IMR-90 (cell line): ENCODE results near the gene RBM28. TPM values are rescaled to one million over a fixed set of nuclear protein-coding genes. Genes with fewer than 3 reads are reported as not detected.

Source experiments
- ATAC-seq: fragments of 200-7000 bp; cut with Tn5 transposase; 2 replicates; pipeline ENCODE4 v1.9.1; 2020; ENCODE audit warnings: low read depth, mild to moderate bottlenecking, moderate library complexity
- BruUV-seq: library from RNA; stranded (reverse); fragments of 400-500 nt; replicated peaks from 2 replicates; lab custom pipeline; 2021; lab: Mats Ljungman, UMichigan
- CTCF ChIA-PET: fragments of 300-600 bp; formaldehyde crosslinking; extraction: SDS; loops from one replicate; lab custom pipeline; 2021; ENCODE audit warnings: antibody characterized with exemption; lab: Yijun Ruan, JAX
- POLR2A ChIA-PET: fragments of 300-600 bp; sonication (Branson Sonifier 250); formaldehyde crosslinking; loops from one replicate; lab custom pipeline; 2022; ENCODE audit warnings: antibody characterized with exemption; ENCODE audit not compliant: unreplicated experiment; lab: Charles Lee
- DNase-seq: peaks from one replicate; pipeline ENCODE4 v3.0.0; 2013
- H2AFZ ChIP-seq: replicated peaks from 2 replicates; pipeline ENCODE3; 2013; ENCODE audit warnings: low read length, mild to moderate bottlenecking; ENCODE audit not compliant: poor library complexity
- H2AK5ac ChIP-seq: 2 replicates; pipeline ENCODE4 v1.6.1; 2013; ENCODE audit warnings: low read depth, low read length, inconsistent platforms
- H2AK9ac ChIP-seq: replicated peaks from 2 replicates; pipeline ENCODE3; 2013; ENCODE audit warnings: mild to moderate bottlenecking, low read depth, low read length, moderate library complexity; ENCODE audit not compliant: poor library complexity
- H2BK120ac ChIP-seq: 2 replicates; pipeline ENCODE4 v1.6.1; 2013; ENCODE audit warnings: low read depth, low read length, inconsistent platforms
- H2BK15ac ChIP-seq: 3 replicates; pipeline ENCODE4 v1.6.1; 2013; ENCODE audit warnings: low read depth, low read length, inconsistent platforms
- H2BK20ac ChIP-seq: 2 replicates; pipeline ENCODE4 v1.6.1; 2013; ENCODE audit warnings: low read depth, mild to moderate bottlenecking, inconsistent platforms, low read length, moderate library complexity
- H2BK5ac ChIP-seq: 2 replicates; pipeline ENCODE4 v1.6.1; 2013; ENCODE audit warnings: mild to moderate bottlenecking, low read depth, low read length, inconsistent platforms; ENCODE audit not compliant: poor library complexity, severe bottlenecking
- H3K14ac ChIP-seq: replicated peaks from 2 replicates; pipeline ENCODE4 v1.6.1; 2013; ENCODE audit warnings: low read depth, low read length, inconsistent platforms
- H3K18ac ChIP-seq: 2 replicates; pipeline ENCODE4 v1.6.1; 2013; ENCODE audit warnings: low read depth, low read length, control low read depth
- H3K23ac ChIP-seq: 2 replicates; pipeline ENCODE4 v1.6.1; 2013; ENCODE audit warnings: low read depth, low read length, inconsistent platforms
- H3K27ac ChIP-seq: 2 replicates; pipeline ENCODE4 v1.5.1; 2013; ENCODE audit warnings: mild to moderate bottlenecking, control low read depth, low read length; ENCODE audit not compliant: insufficient read depth
- H3K27me3 ChIP-seq: 2 replicates; pipeline ENCODE4 v1.6.1; 2013; ENCODE audit warnings: low read length; ENCODE audit not compliant: control insufficient read depth, insufficient read depth
- H3K36me3 ChIP-seq: 2 replicates; pipeline ENCODE4 v1.6.1; 2013; ENCODE audit warnings: low read length, mixed read lengths; ENCODE audit not compliant: control insufficient read depth, insufficient read depth
- H3K4ac ChIP-seq: 2 replicates; pipeline ENCODE4 v1.6.1; 2013; ENCODE audit warnings: low read depth, low read length, inconsistent platforms
- H3K4me1 ChIP-seq: 2 replicates; pipeline ENCODE4 v1.6.1; 2013; ENCODE audit warnings: low read length, mixed read lengths; ENCODE audit not compliant: control insufficient read depth, insufficient read depth
- H3K4me2 ChIP-seq: 2 replicates; pipeline ENCODE4 v1.6.1; 2013; ENCODE audit warnings: low read depth, mild to moderate bottlenecking, control low read depth, low read length, moderate library complexity
- H3K4me3 ChIP-seq: 2 replicates; pipeline ENCODE4 v1.5.1; 2013; ENCODE audit warnings: low read depth, mild to moderate bottlenecking, control low read depth, low read length, moderate library complexity; ENCODE audit not compliant: insufficient read depth
- H3K56ac ChIP-seq: 2 replicates; pipeline ENCODE4 v1.6.1; 2013; ENCODE audit warnings: low read length, inconsistent platforms; ENCODE audit not compliant: insufficient read depth; ENCODE audit errors: extremely low read depth
- H3K79me1 ChIP-seq, 2 experiments: 2 replicates each; pipeline ENCODE4 v1.6.1; 2013; ENCODE audit warnings: low read length in 2 of 2, inconsistent platforms in 1 of 2, low read depth in 1 of 2
- H3K9ac ChIP-seq: 2 replicates; pipeline ENCODE4 v1.6.1; 2013; ENCODE audit warnings: low read depth, low read length, control low read depth
- H3K9me1 ChIP-seq: 2 replicates; pipeline ENCODE4 v1.6.1; 2013; ENCODE audit warnings: low read length, inconsistent platforms; ENCODE audit not compliant: insufficient read depth
- H3K9me3 ChIP-seq: 2 replicates; pipeline ENCODE4 v1.6.1; 2013; ENCODE audit warnings: low read length; ENCODE audit not compliant: control insufficient read depth, insufficient read depth
- H4K20me1 ChIP-seq: 2 replicates; pipeline ENCODE4 v1.6.1; 2013; ENCODE audit warnings: low read length, inconsistent platforms; ENCODE audit not compliant: insufficient read depth
- H4K5ac ChIP-seq: 2 replicates; pipeline ENCODE4 v1.6.1; 2013; ENCODE audit warnings: mild to moderate bottlenecking, low read depth, low read length, control low read depth
- H4K8ac ChIP-seq, 2 experiments: 2 replicates each; pipeline ENCODE4 v1.6.1; 2013; ENCODE audit warnings: low read depth in 2 of 2, low read length in 2 of 2, control low read depth in 1 of 2, inconsistent platforms in 1 of 2
- H4K91ac ChIP-seq: 2 replicates; pipeline ENCODE4 v1.6.1; 2013; ENCODE audit warnings: low read depth, low read length, inconsistent platforms; ENCODE audit not compliant: insufficient read depth
- CHD1 ChIP-seq: IDR thresholded peaks from 2 replicates; pipeline ENCODE4 v1.6.1; 2012; ENCODE audit warnings: low read depth, low read length, improper control_type of control experiment
- MAFK ChIP-seq: IDR thresholded peaks from 2 replicates; pipeline ENCODE4 v1.6.1; 2012; ENCODE audit warnings: low read depth, low read length, improper control_type of control experiment
- MXI1 ChIP-seq: IDR thresholded peaks from 2 replicates; pipeline ENCODE4 v1.6.1; 2012; ENCODE audit warnings: low read depth, mild to moderate bottlenecking, low read length, moderate library complexity, borderline replicate concordance
- POLR2A ChIP-seq: IDR thresholded peaks from 2 replicates; pipeline ENCODE4 v1.6.1; 2012; ENCODE audit warnings: mild to moderate bottlenecking, low read depth, low read length
- RCOR1 ChIP-seq: IDR thresholded peaks from 2 replicates; pipeline ENCODE4 v1.6.1; 2012; ENCODE audit warnings: mild to moderate bottlenecking, low read length, improper control_type of control experiment; ENCODE audit not compliant: insufficient replicate concordance
- SMC3 ChIP-seq: fragments of 150-350 bp; IDR thresholded peaks from 2 replicates; pipeline ENCODE4 v1.6.1; 2016; ENCODE audit warnings: low read depth, mild to moderate bottlenecking, antibody characterized with exemption, low read length, moderate library complexity
- WGBS, 2 experiments: methylation state at CpG; one replicate each; pipeline versions ENCODE4 v1.1.5 to v1.1.7; 2013; ENCODE audit warnings: missing lambda C conversion rate in 2 of 2; ENCODE audit not compliant: insufficient read length in 1 of 2; ENCODE audit errors: extremely low coverage in 2 of 2; 5-methylcytosine and 5-hydroxymethylcytosine counted together
- dilution Hi-C: fragments of 300-500 bp; cut with HindIII; formaldehyde crosslinking; loops from one replicate; pipeline ENCODE4 v1.14.3; 2018; ENCODE audit warnings: low sequenced_read_pairs; ENCODE audit not compliant: unreplicated experiment
- in situ Hi-C: fragments of 300-500 bp; cut with MboI; formaldehyde crosslinking; loops from 3 replicates; pipeline ENCODE4 v1.14.3; 2019; ENCODE audit warnings: low sequenced_read_pairs, inconsistent platforms, mixed read lengths
- intact Hi-C: fragments of 100-400 bp; cut with micrococcal nuclease; formaldehyde crosslinking; loops from 2 replicates; pipeline ENCODE4 v1.10.0; 2022
- polyA plus RNA-seq, 3 experiments: library from polyadenylated mRNA; depleted of rRNA; stranded (reverse); fragments of >200 nt; gene quantifications; 2 replicates each; pipeline ENCODE4 v1.2.3, GENCODE V29; 2012; ENCODE audit warnings: low replicate concordance in 1 of 3
- total RNA-seq: library from RNA; depleted of rRNA; stranded (reverse); fragments of >200 nt; gene quantifications from 2 replicates; pipeline ENCODE4 v1.2.3, GENCODE V29; 2012
- TF ChIP-seq, protein P1 (sequence below): fragments of 150-350 bp; IDR thresholded peaks from 2 replicates; pipeline ENCODE4 v1.6.1; 2017; ENCODE audit warnings: mild to moderate bottlenecking, antibody characterized with exemption, low read length, low read depth
- TF ChIP-seq, protein P2 (sequence below): fragments of 150-350 bp; IDR thresholded peaks from 2 replicates; pipeline ENCODE4 v1.6.1; 2016; ENCODE audit warnings: low read depth, mild to moderate bottlenecking, low read length, moderate library complexity, borderline replicate concordance
- TF ChIP-seq, protein P3 (sequence below): conservative IDR thresholded peaks from 2 replicates; pipeline ENCODE4 v1.5.1; 2012; ENCODE audit warnings: mild to moderate bottlenecking, low read depth, low read length, improper control_type of control experiment

RBM28 gene
- total and polyA plus RNA-seq, 2 of the 4 experiments (the other 2 are of a cell fraction) = 12.4 to 20.4 TPM

DNA sequence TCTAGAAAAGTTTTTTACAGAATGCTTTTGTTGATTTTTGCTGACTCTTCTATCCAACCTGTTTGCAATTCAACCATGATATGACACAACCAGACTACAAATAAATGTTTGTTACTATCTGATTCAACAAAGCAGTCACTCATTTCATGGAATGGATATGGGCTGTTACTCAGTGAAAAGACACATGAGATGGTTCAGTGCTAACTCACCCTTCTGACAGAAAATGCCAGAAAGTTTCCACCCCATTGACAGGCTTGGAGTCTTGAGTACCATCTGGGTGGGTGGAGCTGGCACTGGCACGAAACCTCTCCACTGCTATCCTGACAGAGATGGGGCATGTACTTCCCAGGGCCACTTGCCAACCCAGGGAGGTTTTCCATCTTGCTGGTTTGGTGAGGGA lies 39.5 kb downstream of the RBM28 start:
- no peak overlapping the region for H2BK120ac ChIP-seq
- no peaks in the 10 kb centered on the region for H3K9me3 ChIP-seq
- H2BK5ac ChIP-seq = no peak overlapping the region
- DNase-seq (no peak), ATAC-seq (no peak)
- TF ChIP-seq MXI1 (no peak), MAFK (no peak), SMC3 (no peak), RCOR1 (no peak), CHD1 (no peak), POLR2A (no peak)
- TF ChIP-seq, protein P1, sequence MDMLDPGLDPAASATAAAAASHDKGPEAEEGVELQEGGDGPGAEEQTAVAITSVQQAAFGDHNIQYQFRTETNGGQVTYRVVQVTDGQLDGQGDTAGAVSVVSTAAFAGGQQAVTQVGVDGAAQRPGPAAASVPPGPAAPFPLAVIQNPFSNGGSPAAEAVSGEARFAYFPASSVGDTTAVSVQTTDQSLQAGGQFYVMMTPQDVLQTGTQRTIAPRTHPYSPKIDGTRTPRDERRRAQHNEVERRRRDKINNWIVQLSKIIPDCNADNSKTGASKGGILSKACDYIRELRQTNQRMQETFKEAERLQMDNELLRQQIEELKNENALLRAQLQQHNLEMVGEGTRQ = no peak
- TF ChIP-seq, protein P2, sequence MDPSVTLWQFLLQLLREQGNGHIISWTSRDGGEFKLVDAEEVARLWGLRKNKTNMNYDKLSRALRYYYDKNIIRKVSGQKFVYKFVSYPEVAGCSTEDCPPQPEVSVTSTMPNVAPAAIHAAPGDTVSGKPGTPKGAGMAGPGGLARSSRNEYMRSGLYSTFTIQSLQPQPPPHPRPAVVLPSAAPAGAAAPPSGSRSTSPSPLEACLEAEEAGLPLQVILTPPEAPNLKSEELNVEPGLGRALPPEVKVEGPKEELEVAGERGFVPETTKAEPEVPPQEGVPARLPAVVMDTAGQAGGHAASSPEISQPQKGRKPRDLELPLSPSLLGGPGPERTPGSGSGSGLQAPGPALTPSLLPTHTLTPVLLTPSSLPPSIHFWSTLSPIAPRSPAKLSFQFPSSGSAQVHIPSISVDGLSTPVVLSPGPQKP = no peak
- TF ChIP-seq, protein P3, sequence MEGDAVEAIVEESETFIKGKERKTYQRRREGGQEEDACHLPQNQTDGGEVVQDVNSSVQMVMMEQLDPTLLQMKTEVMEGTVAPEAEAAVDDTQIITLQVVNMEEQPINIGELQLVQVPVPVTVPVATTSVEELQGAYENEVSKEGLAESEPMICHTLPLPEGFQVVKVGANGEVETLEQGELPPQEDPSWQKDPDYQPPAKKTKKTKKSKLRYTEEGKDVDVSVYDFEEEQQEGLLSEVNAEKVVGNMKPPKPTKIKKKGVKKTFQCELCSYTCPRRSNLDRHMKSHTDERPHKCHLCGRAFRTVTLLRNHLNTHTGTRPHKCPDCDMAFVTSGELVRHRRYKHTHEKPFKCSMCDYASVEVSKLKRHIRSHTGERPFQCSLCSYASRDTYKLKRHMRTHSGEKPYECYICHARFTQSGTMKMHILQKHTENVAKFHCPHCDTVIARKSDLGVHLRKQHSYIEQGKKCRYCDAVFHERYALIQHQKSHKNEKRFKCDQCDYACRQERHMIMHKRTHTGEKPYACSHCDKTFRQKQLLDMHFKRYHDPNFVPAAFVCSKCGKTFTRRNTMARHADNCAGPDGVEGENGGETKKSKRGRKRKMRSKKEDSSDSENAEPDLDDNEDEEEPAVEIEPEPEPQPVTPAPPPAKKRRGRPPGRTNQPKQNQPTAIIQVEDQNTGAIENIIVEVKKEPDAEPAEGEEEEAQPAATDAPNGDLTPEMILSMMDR = no peak
- H3K79me1 ChIP-seq = no peaks in the 10 kb centered on the region; a peak in 2 of 4 replicates
- H2AK5ac ChIP-seq = no peak overlapping the region
- no peak overlapping the region for H3K4ac ChIP-seq
- H4K91ac ChIP-seq = no peak overlapping the region
- H3K18ac ChIP-seq = no peak overlapping the region
- in situ Hi-C loops = no loop called here
- no peak overlapping the region for H4K8ac ChIP-seq
- H3K27me3 ChIP-seq = no peaks in the 10 kb centered on the region
- H2AK9ac ChIP-seq = no peak overlapping the region
- H3K14ac ChIP-seq = no peak overlapping the region
- ChIA-PET CTCF (no interaction called here), POLR2A (no interaction called here)
- H4K20me1 ChIP-seq = no peaks in the 10 kb centered on the region
- H4K5ac ChIP-seq = no peak overlapping the region
- H3K56ac ChIP-seq = no peak overlapping the region
- BruUV-seq = no TSS peak
- no peak overlapping the region for H3K9ac ChIP-seq
- H2BK20ac ChIP-seq = no peak overlapping the region
- no peak overlapping the region for H2AFZ ChIP-seq
- H3K9me1 ChIP-seq = peaks cover 5% of the 10 kb centered on the region; the same call in 1 of the 2 replicates
- no peak overlapping the region for H3K23ac ChIP-seq
- no peak overlapping the region for H3K4me3 ChIP-seq
- no CpG with 5 or more reads among the region's 1 CpG for WGBS, 2 experiments
- no peak overlapping the region for H3K4me2 ChIP-seq
- H3K36me3 ChIP-seq = peaks cover 27% of the 10 kb centered on the region
- dilution Hi-C loops = no loop called here
- no peak overlapping the region for H3K27ac ChIP-seq
- no peak overlapping the region for H2BK15ac ChIP-seq
- intact Hi-C loops = no loop called here
- H3K4me1 ChIP-seq = no peaks in the 10 kb centered on the region
